ENCODE results near the gene LSM12. TPM values are rescaled to one million over a fixed set of nuclear protein-coding genes. Genes with fewer than 3 reads are reported as not detected.
A peak's percentile ranks its signal among the peaks of the same experiment; 100 is the strongest.

The LSM12 gene
- total RNA-seq, 1 donor from 2014 or later = 39.1 TPM

DNA sequence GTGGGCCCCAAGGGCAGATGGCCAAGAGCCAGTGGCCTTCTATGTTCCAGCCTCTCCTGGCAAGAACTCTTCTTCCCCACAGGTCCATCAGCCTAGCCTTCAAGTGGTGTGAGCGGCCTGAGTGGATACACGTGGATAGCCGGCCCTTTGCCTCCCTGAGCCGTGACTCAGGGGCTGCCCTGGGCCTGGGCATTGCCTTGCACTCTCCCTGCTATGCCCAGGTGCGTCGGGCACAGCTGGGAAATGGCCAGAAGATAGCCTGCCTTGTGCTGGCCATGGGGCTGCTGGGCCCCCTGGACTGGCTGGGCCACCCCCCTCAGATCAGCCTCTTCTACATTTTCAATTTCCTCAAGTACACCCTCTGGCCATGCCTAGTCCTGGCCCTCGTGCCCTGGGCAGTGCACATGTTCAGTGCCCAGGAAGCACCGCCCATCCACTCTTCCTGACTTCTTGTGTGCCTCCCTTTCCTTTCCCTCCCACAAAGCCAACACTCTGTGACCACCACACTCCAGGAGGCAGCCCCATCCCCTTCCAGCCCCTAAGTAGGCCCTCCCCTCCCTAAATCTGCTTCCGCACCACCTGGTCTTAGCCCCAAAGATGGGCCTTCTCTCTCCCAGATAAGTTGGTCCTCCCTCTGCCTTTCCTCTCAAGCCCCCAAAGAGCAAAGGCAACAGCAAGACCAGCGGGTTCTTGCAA is 9.3 kb upstream of the LSM12 start:
- intact Hi-C loops (cut with DNase I) = no loop called here
- Histone ChIP-seq H3K4me1 (peaks cover 27% of the 10 kb centered on the region), H3K36me3 (peaks cover 70% of the 10 kb centered on the region), H3K27ac (no peak overlapping the region), H3K4me3 (no peak overlapping the region), H3K9me3 (no peaks in the 10 kb centered on the region), H3K27me3 (ENCODE audit: low read depth) (no peaks in the 10 kb centered on the region)
- TF ChIP-seq, protein P1, sequence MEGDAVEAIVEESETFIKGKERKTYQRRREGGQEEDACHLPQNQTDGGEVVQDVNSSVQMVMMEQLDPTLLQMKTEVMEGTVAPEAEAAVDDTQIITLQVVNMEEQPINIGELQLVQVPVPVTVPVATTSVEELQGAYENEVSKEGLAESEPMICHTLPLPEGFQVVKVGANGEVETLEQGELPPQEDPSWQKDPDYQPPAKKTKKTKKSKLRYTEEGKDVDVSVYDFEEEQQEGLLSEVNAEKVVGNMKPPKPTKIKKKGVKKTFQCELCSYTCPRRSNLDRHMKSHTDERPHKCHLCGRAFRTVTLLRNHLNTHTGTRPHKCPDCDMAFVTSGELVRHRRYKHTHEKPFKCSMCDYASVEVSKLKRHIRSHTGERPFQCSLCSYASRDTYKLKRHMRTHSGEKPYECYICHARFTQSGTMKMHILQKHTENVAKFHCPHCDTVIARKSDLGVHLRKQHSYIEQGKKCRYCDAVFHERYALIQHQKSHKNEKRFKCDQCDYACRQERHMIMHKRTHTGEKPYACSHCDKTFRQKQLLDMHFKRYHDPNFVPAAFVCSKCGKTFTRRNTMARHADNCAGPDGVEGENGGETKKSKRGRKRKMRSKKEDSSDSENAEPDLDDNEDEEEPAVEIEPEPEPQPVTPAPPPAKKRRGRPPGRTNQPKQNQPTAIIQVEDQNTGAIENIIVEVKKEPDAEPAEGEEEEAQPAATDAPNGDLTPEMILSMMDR (IDR thresholded peaks at IDR 0.05) = no peak
- peak; percentile 41 for DNase-seq
- no peak for ATAC-seq

DNA sequence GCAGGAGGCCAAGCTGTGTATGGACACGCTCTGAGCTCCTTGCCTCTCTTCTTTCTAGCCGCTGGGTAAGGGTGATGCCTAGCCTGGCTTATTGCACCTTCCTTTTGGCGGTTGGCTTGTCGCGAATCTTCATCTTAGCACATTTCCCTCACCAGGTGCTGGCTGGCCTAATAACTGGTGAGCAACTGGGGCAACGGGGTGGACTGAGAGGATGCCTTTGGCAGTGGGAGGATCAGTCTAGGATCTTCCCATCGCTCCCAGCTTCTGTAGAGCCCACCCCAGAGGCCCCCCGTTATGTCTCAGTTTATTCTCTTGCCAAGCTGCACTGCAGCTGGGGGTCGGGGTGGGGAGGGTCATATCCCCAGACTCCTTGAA is 8.4 kb upstream of the LSM12 start:
- DNase-seq = peak; percentile 24
- no peak overlapping the region for H3K27ac ChIP-seq
- TF ChIP-seq, protein P1 (IDR thresholded peaks at IDR 0.05) = no peak
- peaks cover 31% of the 10 kb centered on the region for H3K4me1 ChIP-seq
- H3K36me3 ChIP-seq = peaks cover 61% of the 10 kb centered on the region
- no peak overlapping the region for H3K4me3 ChIP-seq
- H3K9me3 ChIP-seq = no peaks in the 10 kb centered on the region
- no peak for ATAC-seq
- intact Hi-C loops (cut with DNase I) = no loop called here
- no peaks in the 10 kb centered on the region for H3K27me3 ChIP-seq (ENCODE audit: low read depth)

GRCh38 chr17:44074231-44074910 is 7.9 kb upstream of the LSM12 start:
- no peaks in the 10 kb centered on the region for H3K27me3 ChIP-seq (ENCODE audit: low read depth)
- intact Hi-C loops (cut with DNase I) = no loop called here
- H3K4me3 ChIP-seq = no peak overlapping the region
- peaks cover 36% of the 10 kb centered on the region for H3K4me1 ChIP-seq
- peak; percentile 35 for DNase-seq
- peaks cover 58% of the 10 kb centered on the region for H3K36me3 ChIP-seq
- no peaks in the 10 kb centered on the region for H3K9me3 ChIP-seq
- no peak for ATAC-seq
- TF ChIP-seq, protein P1 (IDR thresholded peaks at IDR 0.05) = no peak
- no peak overlapping the region for H3K27ac ChIP-seq

- H3K4me1 ChIP-seq = peaks cover 34% of the 10 kb centered on the region
- intact Hi-C loops (cut with DNase I) = no loop called here
Measured at GRCh38 chr17:44071772-44072171, 5.3 kb upstream of the LSM12 start.

GRCh38 chr17:44071198-44071520 is 4.7 kb upstream of the LSM12 start:
- no peak for DNase-seq
- Histone ChIP-seq H3K4me3 (peak overlapping the region; percentile 77), H3K36me3 (peaks cover 26% of the 10 kb centered on the region), H3K4me1 (peaks cover 34% of the 10 kb centered on the region), H3K9me3 (no peaks in the 10 kb centered on the region), H3K27ac (peak overlapping the region; percentile 86), H3K27me3 (ENCODE audit: low read depth) (no peaks in the 10 kb centered on the region)
- no peak for ATAC-seq
- intact Hi-C loops (cut with DNase I) = no loop called here
- TF ChIP-seq, protein P1 (IDR thresholded peaks at IDR 0.05) = no peak

More at GRCh38 chr17:44071772-44072171, 5.3 kb upstream of the LSM12 start:
- peaks cover 32% of the 10 kb centered on the region for H3K36me3 ChIP-seq
- H3K27ac ChIP-seq = peak overlapping the region; percentile 86
- ATAC-seq = no peak
- H3K27me3 ChIP-seq (ENCODE audit: low read depth) = no peaks in the 10 kb centered on the region
- H3K9me3 ChIP-seq = no peaks in the 10 kb centered on the region
- peak; percentile 15 for DNase-seq
- peak overlapping the region; percentile 77 for H3K4me3 ChIP-seq
- TF ChIP-seq, protein P1 (IDR thresholded peaks at IDR 0.05) = no peak
